OCI-M1 (cell line): ENCODE data around the gene KIAA1549.

Source experiments
- DNase-seq: peaks from one replicate; lab custom pipeline; 2025; lab: John Stamatoyannopoulos, UW

Gene KIAA1549

GRCh38 chr7:138881579-138882188, 99.5 kb downstream of the KIAA1549 start:
- DNase-seq, result no peak

GRCh38 chr7:138880881-138881578, 100.2 kb downstream of the KIAA1549 start:
- DNase-seq, result no peak

GRCh38 chr7:138879356-138879755, 101.8 kb downstream of the KIAA1549 start:
- DNase-seq, result no peak

GRCh38 chr7:138878856-138879255, 102.3 kb downstream of the KIAA1549 start:
- DNase-seq, result no peak

- DNase-seq, result no peak
These were observed 103.1 kb downstream of the KIAA1549 start for GRCh38 chr7:138878051-138878450.

- no peak for DNase-seq
These were observed 104.9 kb downstream of the KIAA1549 start for GRCh38 chr7:138876326-138876725.

GRCh38 chr7:138875794-138876193, 105.4 kb downstream of the KIAA1549 start:
- no peak for DNase-seq

GRCh38 chr7:138873220-138873892, 107.8 kb downstream of the KIAA1549 start:
- DNase-seq, result no peak

- DNase-seq, result no peak
These were observed 108.6 kb downstream of the KIAA1549 start for GRCh38 chr7:138872576-138872975.

GRCh38 chr7:138871814-138872090, 109.4 kb downstream of the KIAA1549 start:
- no peak for DNase-seq

- DNase-seq, result no peak
These were observed 110.0 kb downstream of the KIAA1549 start for GRCh38 chr7:138871065-138871813.

- DNase-seq, result no peak
These were observed 111.8 kb downstream of the KIAA1549 start for GRCh38 chr7:138869353-138869752.

- DNase-seq, result no peak
These were observed 112.5 kb downstream of the KIAA1549 start for GRCh38 chr7:138868711-138869110.

GRCh38 chr7:138867744-138868143, 113.4 kb downstream of the KIAA1549 start:
- DNase-seq, result no peak

GRCh38 chr7:138866353-138866752, 114.8 kb downstream of the KIAA1549 start:
- no peak for DNase-seq

GRCh38 chr7:138865843-138866242, 115.3 kb downstream of the KIAA1549 start:
- peak; percentile 44 for DNase-seq

- no peak for DNase-seq
These were observed 116.5 kb downstream of the KIAA1549 start for GRCh38 chr7:138864667-138865066.

GRCh38 chr7:138863931-138864330, 117.3 kb downstream of the KIAA1549 start:
- DNase-seq, result no peak

GRCh38 chr7:138861051-138861450, 120.1 kb downstream of the KIAA1549 start:
- DNase-seq, result no peak

- no peak for DNase-seq
These were observed 123.5 kb downstream of the KIAA1549 start for GRCh38 chr7:138857728-138858127.

- DNase-seq, result no peak
These were observed 127.0 kb downstream of the KIAA1549 start for GRCh38 chr7:138854115-138854645.

GRCh38 chr7:138853448-138853847, 127.7 kb downstream of the KIAA1549 start:
- DNase-seq, result no peak

- DNase-seq, result no peak
These were observed 128.7 kb downstream of the KIAA1549 start for GRCh38 chr7:138852469-138852868.
